GM23248 (cell line): ENCODE data around the gene OTP.

Experiments used
- EZH2 ChIP-seq: fragments of 200-600 bp; sonication (generic); IDR thresholded peaks from 2 replicates; pipeline ENCODE4 v1.6.1; 2018; ENCODE audit warnings: antibody characterized with exemption, mild to moderate bottlenecking; ENCODE audit not compliant: insufficient read depth, poor library complexity, severe bottlenecking
- EZH2phosphoT487 ChIP-seq: fragments of 200-600 bp; sonication (generic); IDR thresholded peaks from 2 replicates; pipeline ENCODE4 v1.6.1; 2018; ENCODE audit warnings: antibody characterized with exemption, moderate library complexity, mild to moderate bottlenecking, low read depth; ENCODE audit not compliant: insufficient read depth

DNA sequence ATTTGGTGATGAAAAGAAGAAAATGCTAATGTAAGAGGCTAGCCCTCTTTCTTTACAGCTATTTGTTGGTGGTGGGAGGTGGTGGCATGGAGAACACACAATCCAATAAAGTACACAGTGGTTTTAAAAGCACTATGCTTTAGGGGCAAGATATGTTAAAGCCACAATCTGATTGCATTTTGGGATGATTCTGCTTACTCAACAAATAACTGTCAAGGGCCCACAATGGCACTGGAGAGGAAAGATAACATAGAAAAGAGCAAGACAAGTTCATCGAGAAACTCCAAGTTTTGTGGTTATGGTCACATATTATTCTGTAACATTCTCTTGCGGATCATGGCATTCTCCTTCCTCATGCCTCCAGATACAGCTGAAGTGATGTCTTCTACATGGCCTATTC is 38.8 kb downstream of the OTP start:
- TF ChIP-seq EZH2 (no peak), EZH2phosphoT487 (no peak)
